HepG2 (cell line): ENCODE measurements around the gene NSL1. TPM values are rescaled to one million over a fixed set of nuclear protein-coding genes. Genes with fewer than 3 reads are reported as not detected.

Source experiments
- ATRX ChIP-seq: sonication (generic); formaldehyde crosslinking; IDR thresholded peaks from 2 replicates; pipeline ENCODE4 v1.4.0; 2020; ENCODE audit warnings: missing genetic modification reagents, borderline replicate concordance
- ETV5 ChIP-seq: IDR thresholded peaks from 2 replicates; pipeline ENCODE4 v1.6.1; 2018; ENCODE audit warnings: missing biosample characterization, missing genetic modification reagents, inconsistent platforms, borderline replicate concordance
- FOXC1 ChIP-seq: sonication (generic); formaldehyde crosslinking; IDR thresholded peaks from 2 replicates; pipeline ENCODE4 v1.8.0; 2022; ENCODE audit warnings: mild to moderate bottlenecking, missing genetic modification reagents, borderline replicate concordance
- HES4 ChIP-seq: sonication (generic); formaldehyde crosslinking; IDR thresholded peaks from 2 replicates; pipeline ENCODE4 v1.9.0; 2021; ENCODE audit warnings: mild to moderate bottlenecking, missing genetic modification reagents, borderline replicate concordance
- HOXA3 ChIP-seq: sonication (generic); formaldehyde crosslinking; IDR thresholded peaks from 2 replicates; pipeline ENCODE4 v1.5.0; 2020; ENCODE audit warnings: missing genetic modification reagents
- KDM2A ChIP-seq: sonication (generic); formaldehyde crosslinking; IDR thresholded peaks from 2 replicates; pipeline ENCODE4 v1.4.0; 2020; ENCODE audit warnings: low read depth, missing genetic modification reagents, borderline replicate concordance
- MEF2D ChIP-seq: sonication (generic); formaldehyde crosslinking; IDR thresholded peaks from 2 replicates; pipeline ENCODE4 v1.5.1; 2020; ENCODE audit warnings: mild to moderate bottlenecking, missing genetic modification reagents
- MXD3 ChIP-seq: IDR thresholded peaks from 2 replicates; pipeline ENCODE4 v1.6.1; 2016; ENCODE audit warnings: mild to moderate bottlenecking, missing biosample characterization, missing genetic modification reagents
- NFKB2 ChIP-seq: sonication (generic); formaldehyde crosslinking; IDR thresholded peaks from 2 replicates; pipeline ENCODE4 v1.4.0; 2020; ENCODE audit warnings: missing genetic modification reagents, borderline replicate concordance
- NRL ChIP-seq: sonication (generic); formaldehyde crosslinking; IDR thresholded peaks from 2 replicates; pipeline ENCODE4 v1.5.0; 2020; ENCODE audit warnings: missing genetic modification reagents, mild to moderate bottlenecking, moderate library complexity, borderline replicate concordance
- REL ChIP-seq: sonication (generic); formaldehyde crosslinking; conservative IDR thresholded peaks from 2 replicates; pipeline ENCODE4 v1.8.0; 2022; ENCODE audit warnings: mild to moderate bottlenecking, missing genetic modification reagents, moderate library complexity
- RFXAP ChIP-seq: sonication (generic); formaldehyde crosslinking; IDR thresholded peaks from 2 replicates; pipeline ENCODE4 v1.4.0; 2020; ENCODE audit warnings: missing genetic modification reagents, borderline replicate concordance
- ZFP82 ChIP-seq: sonication (generic); formaldehyde crosslinking; IDR thresholded peaks from 2 replicates; pipeline ENCODE4 v1.5.1; 2020; ENCODE audit warnings: mild to moderate bottlenecking, missing genetic modification reagents, borderline replicate concordance
- ZNF143 ChIP-seq: sonication (generic); formaldehyde crosslinking; IDR thresholded peaks from 2 replicates; pipeline ENCODE4 v1.4.0; 2020; ENCODE audit warnings: missing genetic modification reagents
- ZNF280B ChIP-seq: sonication (generic); formaldehyde crosslinking; IDR thresholded peaks from 2 replicates; pipeline ENCODE4 v1.5.0; 2020; ENCODE audit warnings: missing genetic modification reagents, mild to moderate bottlenecking, borderline replicate concordance
- ZNF543 ChIP-seq: sonication (generic); formaldehyde crosslinking; IDR thresholded peaks from 2 replicates; pipeline ENCODE4 v1.4.0; 2020; ENCODE audit warnings: mild to moderate bottlenecking, missing genetic modification reagents
- ZNF564 ChIP-seq: sonication (generic); formaldehyde crosslinking; IDR thresholded peaks from 2 replicates; pipeline ENCODE4 v1.8.1; 2023; ENCODE audit warnings: mild to moderate bottlenecking, missing genetic modification reagents
- ZNF772 ChIP-seq: sonication (generic); formaldehyde crosslinking; IDR thresholded peaks from 2 replicates; pipeline ENCODE4 v1.5.0; 2020; ENCODE audit warnings: mild to moderate bottlenecking, missing genetic modification reagents
- ZNF83 ChIP-seq: sonication (generic); formaldehyde crosslinking; IDR thresholded peaks from 2 replicates; pipeline ENCODE4 v1.4.0; 2020; ENCODE audit warnings: missing genetic modification reagents, mild to moderate bottlenecking, borderline replicate concordance
- ZNF891 ChIP-seq: sonication (generic); formaldehyde crosslinking; IDR thresholded peaks from 2 replicates; pipeline ENCODE4 v1.5.0; 2020; ENCODE audit warnings: mild to moderate bottlenecking, missing genetic modification reagents
- polyA plus RNA-seq, 8 experiments: library from polyadenylated mRNA; depleted of rRNA in 3 of 8; stranded (reverse) in 7 of 8; unstranded in 1 of 8; fragments of >200 nt; fragmentation: Illumina TruSeq in 4 of 8; extraction: Trizol in 4 of 8; gene quantifications; 2 replicates each; pipeline versions ENCODE4 v1.2.1 to v1.2.3, GENCODE V29; 2011 to 2016; ENCODE audit warnings: low read depth in 4 of 8, missing spikeins in 1 of 8, mixed read lengths in 1 of 8; ENCODE audit not compliant: insufficient read depth in 1 of 8
- total RNA-seq, 5 experiments: library from RNA; depleted of rRNA; stranded (reverse); fragments of >200 nt; fragmentation: Illumina TruSeq; extraction: Trizol; gene quantifications; 2 replicates each; pipeline ENCODE4 v1.2.3, GENCODE V29; 2016; ENCODE audit warnings: low read depth in 1 of 5
- TF ChIP-seq, protein P1 (sequence below), 2 experiments: sonication (generic) in 1 of 2; formaldehyde crosslinking in 1 of 2; IDR thresholded peaks; 2 replicates each; pipeline versions ENCODE4 v1.4.0 to v1.6.1; 2018 to 2020; ENCODE audit warnings: missing genetic modification reagents in 2 of 2, borderline replicate concordance in 1 of 2, low read depth in 1 of 2, mild to moderate bottlenecking in 1 of 2, missing biosample characterization in 1 of 2
- TF ChIP-seq, protein P2 (sequence below): sonication (generic); formaldehyde crosslinking; IDR thresholded peaks from 2 replicates; pipeline ENCODE4 v1.8.0; 2023; ENCODE audit warnings: mild to moderate bottlenecking, missing genetic modification reagents

The NSL1 gene
- total and polyA plus RNA-seq, 2 of the 13 experiments (the other 11 are each of a cell fraction or from before 2014, with no cell fraction given): 34.5 to 77.4 TPM

DNA sequence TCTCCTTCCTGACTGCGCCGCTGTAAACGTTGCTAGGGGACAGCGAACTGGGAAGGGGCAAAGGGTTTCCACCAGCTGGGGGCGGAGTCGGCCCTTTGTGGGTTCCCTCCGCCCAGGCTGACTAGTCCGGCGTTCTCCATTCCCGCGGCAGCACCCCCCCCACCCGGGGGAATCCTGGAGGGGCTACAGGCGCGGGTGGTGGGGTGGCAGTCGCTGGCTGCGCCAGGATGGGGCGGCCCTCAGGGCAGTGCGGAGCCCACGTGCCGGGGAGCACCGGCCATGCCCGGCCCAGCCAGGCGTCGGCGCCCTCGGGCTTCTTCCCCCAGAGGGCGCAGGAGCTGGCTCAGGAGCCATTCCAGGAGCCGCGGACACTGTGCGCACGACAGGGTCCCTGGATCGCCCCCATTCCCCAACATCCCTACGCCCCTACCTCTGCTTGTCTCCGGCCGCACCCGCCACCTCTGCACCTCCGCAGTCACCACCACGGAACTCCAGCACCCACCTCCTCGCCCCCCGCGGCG is 92.4 kb downstream of the NSL1 start (continued):
- TF ChIP-seq ZNF543 (CRISPR knock-in tag) (peak; percentile 42; the same call in 1 of the 2 replicates), ZNF143 (CRISPR knock-in tag) (no peak), FOXC1 (CRISPR knock-in tag) (0 out of 2 replicates have a peak, but pooled peaks have one; percentile 41), MXD3 (CRISPR knock-in tag) (peak; percentile 50; the same call in 1 of the 2 replicates), ZNF772 (peak; percentile 80; the same call in 1 of the 2 replicates), ZNF280B (CRISPR knock-in tag) (peak; percentile 44; the same call in 1 of the 2 replicates), HES4 (CRISPR knock-in tag) (0 out of 2 replicates have a peak, but pooled peaks have one; percentile 37), NRL (CRISPR knock-in tag) (peak; percentile 73), HOXA3 (peak; percentile 25; the same call in 1 of the 2 replicates), ZNF891 (peak; percentile 50; the same call in 1 of the 2 replicates), NFKB2 (CRISPR knock-in tag) (0 out of 2 replicates have a peak, but pooled peaks have one; percentile 49), ETV5 (CRISPR knock-in tag) (peak; percentile 18; the same call in 1 of the 2 replicates), REL (CRISPR knock-in tag) (0 out of 2 replicates have a peak, but pooled peaks have one; percentile 36), KDM2A (CRISPR knock-in tag) (peak; percentile 42; the same call in 1 of the 2 replicates), ZFP82 (CRISPR knock-in tag) (no peak), ZNF564 (CRISPR knock-in tag) (0 out of 2 replicates have a peak, but pooled peaks have one; percentile 34), ZNF83 (CRISPR knock-in tag) (no peak), MEF2D (CRISPR knock-in tag) (no peak), RFXAP (0 out of 2 replicates have a peak, but pooled peaks have one; percentile 19), ATRX (CRISPR knock-in tag) (no peak)
- TF ChIP-seq, protein P1, sequence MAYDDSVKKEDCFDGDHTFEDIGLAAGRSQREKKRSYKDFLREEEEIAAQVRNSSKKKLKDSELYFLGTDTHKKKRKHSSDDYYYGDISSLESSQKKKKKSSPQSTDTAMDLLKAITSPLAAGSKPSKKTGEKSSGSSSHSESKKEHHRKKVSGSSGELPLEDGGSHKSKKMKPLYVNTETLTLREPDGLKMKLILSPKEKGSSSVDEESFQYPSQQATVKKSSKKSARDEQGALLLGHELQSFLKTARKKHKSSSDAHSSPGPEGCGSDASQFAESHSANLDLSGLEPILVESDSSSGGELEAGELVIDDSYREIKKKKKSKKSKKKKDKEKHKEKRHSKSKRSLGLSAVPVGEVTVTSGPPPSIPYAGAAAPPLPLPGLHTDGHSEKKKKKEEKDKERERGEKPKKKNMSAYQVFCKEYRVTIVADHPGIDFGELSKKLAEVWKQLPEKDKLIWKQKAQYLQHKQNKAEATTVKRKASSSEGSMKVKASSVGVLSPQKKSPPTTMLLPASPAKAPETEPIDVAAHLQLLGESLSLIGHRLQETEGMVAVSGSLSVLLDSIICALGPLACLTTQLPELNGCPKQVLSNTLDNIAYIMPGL (CRISPR knock-in tag; IDR thresholded peaks at IDR 0.05; ENCODE audit: borderline replicate concordance in 1 of 2, low read depth in 1 of 2): peak in 1 of 2 experiments; percentile 74; a peak in 2 of 4 replicates
- TF ChIP-seq, protein P2, sequence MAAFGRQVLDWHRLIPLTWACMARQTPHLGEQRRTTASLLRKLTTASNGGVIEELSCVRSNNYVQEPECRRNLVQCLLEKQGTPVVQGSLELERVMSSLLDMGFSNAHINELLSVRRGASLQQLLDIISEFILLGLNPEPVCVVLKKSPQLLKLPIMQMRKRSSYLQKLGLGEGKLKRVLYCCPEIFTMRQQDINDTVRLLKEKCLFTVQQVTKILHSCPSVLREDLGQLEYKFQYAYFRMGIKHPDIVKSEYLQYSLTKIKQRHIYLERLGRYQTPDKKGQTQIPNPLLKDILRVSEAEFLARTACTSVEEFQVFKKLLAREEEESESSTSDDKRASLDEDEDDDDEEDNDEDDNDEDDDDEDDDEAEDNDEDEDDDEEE (CRISPR knock-in tag): peak; percentile 87; the same call in 1 of the 2 replicates
